BLaER1 treated with 17β-estradiol and CSF1 and Interleukin-3, amounts not matched to agents 10 nM and 100 nM (cell line): ENCODE data around the gene UVRAG.

Experiments used
- H3K27ac ChIP-seq, 11 experiments: shearing (Covaris generic); formaldehyde crosslinking; 2 replicates each; pipeline ENCODE4 v1.8.1; 2022
- H3K27me3 ChIP-seq, 11 experiments: shearing (Covaris generic); formaldehyde crosslinking; 2 replicates each; pipeline ENCODE4 v1.8.1; 2022
- H3K36me3 ChIP-seq, 11 experiments: shearing (Covaris generic); formaldehyde crosslinking; 2 replicates each; pipeline ENCODE4 v1.8.1; 2022
- H3K4me1 ChIP-seq, 10 experiments: shearing (Covaris generic); formaldehyde crosslinking; 2 replicates each; pipeline ENCODE4 v1.8.1; 2022
- H3K4me2 ChIP-seq, 11 experiments: shearing (Covaris generic); formaldehyde crosslinking; 2 replicates each; pipeline ENCODE4 v1.8.1; 2022
- H3K4me3 ChIP-seq, 10 experiments: shearing (Covaris generic); formaldehyde crosslinking; 2 replicates each; pipeline ENCODE4 v1.8.1; 2022
- H3K9ac ChIP-seq, 11 experiments: shearing (Covaris generic); formaldehyde crosslinking; 2 replicates each; pipeline ENCODE4 v1.8.1; 2022
- H3K9me3 ChIP-seq, 11 experiments: shearing (Covaris generic); formaldehyde crosslinking; replicated peaks in 1 of 11; 2 replicates each; pipeline ENCODE4 v1.8.1; 2022
- H4K20me1 ChIP-seq, 11 experiments: shearing (Covaris generic); formaldehyde crosslinking; 2 replicates each; pipeline ENCODE4 v1.8.1; 2022
- Cebpa-rat ChIP-seq, 11 experiments: shearing (Covaris generic); IDR thresholded peaks; 2 replicates each; pipeline ENCODE4 v1.8.1; 2022

The UVRAG gene

DNA sequence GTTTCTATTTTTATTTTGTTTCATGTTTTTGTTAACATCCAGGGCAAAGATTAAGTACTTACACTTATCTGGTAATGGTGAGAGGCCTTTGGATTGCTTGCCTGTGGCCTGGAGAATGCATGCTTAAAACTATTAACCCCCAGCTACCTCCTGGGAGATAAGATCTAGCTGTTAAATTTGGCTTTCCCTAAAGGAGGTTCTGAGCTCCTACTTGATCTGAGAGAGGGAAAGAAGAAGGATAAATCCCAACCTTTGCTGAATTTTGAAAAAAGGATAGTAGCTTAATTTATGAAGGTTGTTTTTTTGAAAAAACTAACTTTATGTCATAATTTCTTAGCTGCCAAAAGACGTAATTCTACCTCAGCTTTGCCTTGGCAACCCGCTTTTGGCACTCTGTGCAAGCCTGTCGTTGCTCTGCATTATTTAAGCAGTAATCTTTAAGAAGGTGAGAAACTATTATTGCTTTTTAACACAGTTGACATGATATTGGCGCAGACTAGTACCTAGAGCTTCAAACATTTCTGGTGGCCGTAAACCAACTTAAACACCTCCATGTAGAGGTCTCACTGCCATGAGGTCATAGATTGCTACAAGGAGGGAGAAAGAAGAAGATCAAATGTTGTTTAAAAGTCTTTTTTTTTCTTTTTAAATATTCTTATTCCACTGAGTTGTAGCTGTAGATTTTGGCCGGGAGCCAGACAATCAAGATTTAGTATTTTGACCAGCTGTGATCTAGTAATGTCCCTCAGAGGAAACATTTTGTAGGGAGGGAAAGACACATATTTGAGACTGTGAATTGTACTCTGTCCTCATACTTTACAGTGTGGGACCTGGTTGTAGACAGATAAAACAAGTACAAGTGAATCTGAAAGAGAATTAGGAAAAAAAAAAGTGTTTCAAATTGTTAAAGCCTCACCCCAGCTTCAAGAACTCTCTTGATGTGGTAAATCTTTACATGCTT lies 316.9 kb downstream of the UVRAG start:
- peaks cover 0 to 2% (median 0%) of the 10 kb centered on the region in 11 experiments; a peak in 1 of 22 replicates for H3K9me3 ChIP-seq
- H4K20me1 ChIP-seq = no peaks in the 10 kb centered on the region; a peak in 2 of 22 replicates
- H3K27ac ChIP-seq = no peak overlapping the region
- peaks cover 2 to 57% (median 29%) of the 10 kb centered on the region in 11 experiments; a peak in 19 of 22 replicates for H3K36me3 ChIP-seq
- peaks cover 0 to 20% (median 13%) of the 10 kb centered on the region in 10 experiments; a peak in 10 of 20 replicates for H3K4me1 ChIP-seq
- TF ChIP-seq Cebpa-rat (IDR thresholded peaks at IDR 0.05) = no peak
- peak overlapping the region in 7 of 11 experiments; percentile 6 to 40 (median 16); a peak in 8 of 22 replicates for H3K4me2 ChIP-seq
- no peaks in the 10 kb centered on the region for H3K27me3 ChIP-seq
- H3K4me3 ChIP-seq = no peak overlapping the region
- no peak overlapping the region for H3K9ac ChIP-seq

- Histone ChIP-seq H3K27me3 (no peaks in the 10 kb centered on the region), H4K20me1 (no peaks in the 10 kb centered on the region; a peak in 2 of 22 replicates), H3K9ac (no peak overlapping the region), H3K4me2 (no peak overlapping the region), H3K9me3 (no peaks in the 10 kb centered on the region), H3K4me1 (peaks cover 0 to 20% (median 13%) of the 10 kb centered on the region in 10 experiments; a peak in 10 of 20 replicates), H3K36me3 (peaks cover 4 to 55% (median 25%) of the 10 kb centered on the region in 11 experiments; a peak in 17 of 22 replicates), H3K4me3 (no peak overlapping the region), H3K27ac (no peak overlapping the region)
- TF ChIP-seq Cebpa-rat (IDR thresholded peaks at IDR 0.05) = no peak
Measured at GRCh38 chr11:76134239-76134638, 319.2 kb downstream of the UVRAG start.

DNA sequence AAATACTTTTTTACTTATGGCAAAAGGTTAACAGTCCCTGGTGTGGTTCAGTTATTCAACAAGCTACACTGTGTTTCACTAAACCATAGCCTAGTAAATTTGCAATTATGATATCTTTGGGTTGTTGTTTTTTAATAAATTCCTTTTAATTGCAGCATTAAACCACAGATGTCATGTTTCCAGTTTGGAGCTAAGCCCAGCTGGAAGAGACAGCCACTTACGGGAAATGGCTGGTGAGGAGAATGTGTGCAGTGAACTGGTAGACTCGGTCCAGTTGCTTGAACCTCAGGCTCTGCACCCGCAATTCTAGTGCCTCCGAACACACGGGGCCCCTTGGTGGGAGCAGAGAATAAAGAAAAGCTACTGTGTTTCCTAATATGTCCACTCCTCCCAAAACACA lies 320.5 kb downstream of the UVRAG start:
- Histone ChIP-seq H3K4me1 (peaks cover 0 to 20% (median 13%) of the 10 kb centered on the region in 10 experiments; a peak in 10 of 20 replicates), H3K9ac (no peak overlapping the region), H3K36me3 (peaks cover 4 to 59% (median 27%) of the 10 kb centered on the region in 11 experiments; a peak in 19 of 22 replicates), H3K4me2 (no peak overlapping the region), H3K27ac (no peak overlapping the region), H4K20me1 (no peaks in the 10 kb centered on the region; a peak in 2 of 22 replicates), H3K9me3 (no peaks in the 10 kb centered on the region), H3K27me3 (no peaks in the 10 kb centered on the region), H3K4me3 (no peak overlapping the region)
- no peak for TF ChIP-seq Cebpa-rat (IDR thresholded peaks at IDR 0.05)

- H4K20me1 ChIP-seq = no peaks in the 10 kb centered on the region; a peak in 2 of 22 replicates
- no peak overlapping the region for H3K4me3 ChIP-seq
- no peak for TF ChIP-seq Cebpa-rat (IDR thresholded peaks at IDR 0.05)
- peaks cover 30 to 71% (median 51%) of the 10 kb centered on the region in 11 experiments for H3K36me3 ChIP-seq
- H3K9ac ChIP-seq = no peak overlapping the region
- H3K27me3 ChIP-seq = no peaks in the 10 kb centered on the region
- H3K27ac ChIP-seq = no peak overlapping the region
- H3K4me1 ChIP-seq = peaks cover 0 to 15% (median 11%) of the 10 kb centered on the region in 10 experiments; a peak in 12 of 20 replicates
- no peak overlapping the region for H3K4me2 ChIP-seq
- H3K9me3 ChIP-seq = no peaks in the 10 kb centered on the region
Measured at GRCh38 chr11:76139314-76139713, 324.3 kb downstream of the UVRAG start.

DNA sequence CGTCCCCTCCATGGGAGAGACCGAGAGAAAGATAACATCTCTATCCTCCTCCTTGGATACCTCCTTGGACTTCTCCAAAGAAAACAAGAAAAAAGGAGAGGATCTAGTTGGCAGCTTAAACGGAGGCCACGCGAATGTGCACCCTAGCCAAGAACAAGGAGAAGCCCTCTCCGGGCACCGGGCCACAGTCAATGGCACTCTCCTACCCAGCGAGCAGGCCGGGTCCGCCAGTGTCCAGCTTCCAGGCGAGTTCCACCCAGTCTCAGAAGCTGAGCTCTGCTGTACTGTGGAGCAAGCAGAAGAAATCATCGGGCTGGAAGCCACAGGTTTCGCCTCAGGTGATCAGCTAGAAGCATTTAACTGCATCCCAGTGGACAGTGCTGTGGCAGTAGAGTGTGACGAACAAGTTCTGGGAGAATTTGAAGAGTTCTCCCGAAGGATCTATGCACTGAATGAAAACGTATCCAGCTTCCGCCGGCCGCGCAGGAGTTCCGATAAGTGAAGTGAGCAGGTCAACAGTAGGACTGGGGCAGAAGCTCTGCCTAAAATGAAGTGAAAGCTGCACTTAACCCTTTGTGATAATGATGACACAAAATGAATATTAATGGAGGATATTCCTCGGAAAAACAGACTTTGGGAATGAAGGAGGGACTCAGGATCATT lies 326.0 kb downstream of the UVRAG start:
- H3K9me3 ChIP-seq = no peaks in the 10 kb centered on the region
- peak overlapping the region in 4 of 11 experiments; percentile 30 to 61 (median 57); a peak in 5 of 22 replicates for H3K4me2 ChIP-seq
- no peak for TF ChIP-seq Cebpa-rat (IDR thresholded peaks at IDR 0.05)

GRCh38 chr11:76141901-76142588 lies 327.0 kb downstream of the UVRAG start:
- no peaks in the 10 kb centered on the region; a peak in 1 of 22 replicates for H4K20me1 ChIP-seq
- H3K27me3 ChIP-seq = no peaks in the 10 kb centered on the region
- H3K4me1 ChIP-seq = peaks cover 0 to 15% (median 11%) of the 10 kb centered on the region in 10 experiments; a peak in 12 of 20 replicates
- no peak for TF ChIP-seq Cebpa-rat (IDR thresholded peaks at IDR 0.05)
- H3K9ac ChIP-seq = peak overlapping the region in 1 of 11 experiments; percentile 21; a peak in 1 of 22 replicates
- peak overlapping the region in 7 of 11 experiments; percentile 30 to 61 (median 53); a peak in 14 of 22 replicates for H3K4me2 ChIP-seq
- H3K27ac ChIP-seq = no peak overlapping the region
- H3K4me3 ChIP-seq = no peak overlapping the region
- H3K9me3 ChIP-seq = no peaks in the 10 kb centered on the region
- peaks cover 28 to 47% (median 34%) of the 10 kb centered on the region in 11 experiments for H3K36me3 ChIP-seq

More for the DNA sequence above, 326.0 kb downstream of the UVRAG start:
- Histone ChIP-seq H3K27me3 (no peaks in the 10 kb centered on the region), H3K27ac (no peak overlapping the region), H3K4me3 (no peak overlapping the region), H3K36me3 (peaks cover 30 to 55% (median 36%) of the 10 kb centered on the region in 11 experiments), H4K20me1 (no peaks in the 10 kb centered on the region; a peak in 1 of 22 replicates), H3K4me1 (peaks cover 0 to 15% (median 11%) of the 10 kb centered on the region in 10 experiments; a peak in 12 of 20 replicates), H3K9ac (no peak overlapping the region)

DNA sequence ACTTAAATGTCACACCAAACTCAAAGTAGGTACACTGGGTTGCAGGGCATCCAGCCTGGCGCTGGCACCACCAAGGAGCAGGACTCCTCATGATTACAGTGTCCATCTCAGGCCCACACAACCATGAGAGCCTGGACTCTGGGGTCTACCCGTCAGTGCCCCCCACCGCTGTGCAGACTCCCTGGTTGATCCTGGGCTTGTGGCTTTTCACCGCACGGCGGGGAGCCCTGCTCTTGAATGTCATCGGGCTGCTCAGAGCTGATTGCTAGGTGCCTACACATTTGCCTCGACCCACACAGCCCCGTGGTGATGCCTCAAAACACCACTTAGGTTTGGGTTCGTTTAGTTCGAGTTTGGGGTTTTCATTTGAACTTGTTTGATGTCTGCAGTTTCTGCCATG lies 328.3 kb downstream of the UVRAG start:
- Histone ChIP-seq H3K9me3 (no peaks in the 10 kb centered on the region), H3K36me3 (peaks cover 27 to 35% (median 32%) of the 10 kb centered on the region in 11 experiments), H3K9ac (no peak overlapping the region), H3K27me3 (no peaks in the 10 kb centered on the region), H3K27ac (no peak overlapping the region), H3K4me1 (peaks cover 0 to 15% (median 11%) of the 10 kb centered on the region in 10 experiments; a peak in 12 of 20 replicates), H3K4me3 (no peak overlapping the region), H4K20me1 (no peaks in the 10 kb centered on the region; a peak in 1 of 22 replicates), H3K4me2 (no peak overlapping the region)
- no peak for TF ChIP-seq Cebpa-rat (IDR thresholded peaks at IDR 0.05)

DNA sequence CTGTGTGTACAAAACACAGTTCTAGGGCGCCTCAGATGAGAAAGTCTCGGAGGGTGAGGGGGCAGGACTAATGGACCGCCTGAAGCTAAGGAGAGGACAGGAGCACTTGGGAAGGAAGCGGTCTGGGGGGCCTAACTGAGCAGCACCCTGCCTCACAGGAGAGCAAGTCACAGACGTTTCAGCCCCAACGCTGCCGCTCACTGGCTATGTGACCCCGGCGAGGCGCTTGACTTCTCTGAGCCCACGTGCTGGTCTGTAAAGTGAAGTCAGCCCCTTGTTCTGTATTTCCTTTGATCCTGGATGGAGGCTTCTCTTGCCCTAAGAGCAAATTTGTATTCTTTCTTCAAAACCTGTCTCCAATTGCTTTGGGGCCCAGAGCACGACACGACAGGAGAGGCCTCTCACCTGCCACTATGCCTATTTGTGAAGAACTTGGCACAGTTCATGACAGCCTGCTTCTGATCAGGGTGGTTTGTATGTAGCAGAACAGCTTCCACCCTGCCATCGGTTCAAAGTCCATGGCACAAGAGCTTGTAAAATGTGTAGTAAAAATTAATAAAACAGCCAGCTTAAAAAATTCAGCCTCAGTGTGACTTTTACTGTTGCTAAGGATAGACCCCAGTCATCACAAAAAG lies 332.2 kb downstream of the UVRAG start:
- Histone ChIP-seq H3K4me1 (peaks cover 0 to 9% (median 5%) of the 10 kb centered on the region in 10 experiments; a peak in 14 of 20 replicates), H3K36me3 (peaks cover 7 to 14% (median 13%) of the 10 kb centered on the region in 11 experiments; a peak in 17 of 22 replicates), H3K27ac (no peak overlapping the region), H4K20me1 (no peaks in the 10 kb centered on the region; a peak in 2 of 22 replicates), H3K4me3 (no peak overlapping the region), H3K27me3 (no peaks in the 10 kb centered on the region), H3K9me3 (no peaks in the 10 kb centered on the region), H3K9ac (no peak overlapping the region), H3K4me2 (no peak overlapping the region)
- TF ChIP-seq Cebpa-rat (IDR thresholded peaks at IDR 0.05) = no peak
